NT2/D1 (cell line): ENCODE measurements around the gene SEL1L3.

Experiments used
- SUZ12 ChIP-seq: IDR thresholded peaks from 2 replicates; pipeline ENCODE4 v1.6.1; 2011; ENCODE audit not compliant: insufficient read length, insufficient read depth; ENCODE audit errors: extremely low read depth
- YY1 ChIP-seq: IDR thresholded peaks from 2 replicates; pipeline ENCODE4 v1.6.1; 2011; ENCODE audit not compliant: insufficient read length, insufficient read depth
- ZNF274 ChIP-seq: IDR thresholded peaks from 2 replicates; pipeline ENCODE4 v1.6.1; 2011; ENCODE audit warnings: mild to moderate bottlenecking, low read depth, low read length

- TF ChIP-seq ZNF274, result no peak
- TF ChIP-seq YY1, result no peak
- TF ChIP-seq SUZ12, result no peak
These were observed 69.9 kb downstream of the SEL1L3 start for GRCh38 chr4:25792876-25793275.
